HCT116 (cell line): ENCODE results near the gene SORCS2.

Source experiments
- CTCF ChIP-seq, 3 experiments: fragments of 200-600 bp in 1 of 3; sonication (generic) in 1 of 3; IDR thresholded peaks in 2 of 3; conservative IDR thresholded peaks in 1 of 3; 2 replicates each; pipeline ENCODE4 v1.5.1; 2012 to 2017; ENCODE audit warnings: low read depth in 2 of 3, low read length in 2 of 3, antibody characterized with exemption in 1 of 3, borderline replicate concordance in 1 of 3, control low read depth in 1 of 3, mild to moderate bottlenecking in 1 of 3, mixed read lengths in 1 of 3, mixed run types in 1 of 3, moderate library complexity in 1 of 3; ENCODE audit not compliant: insufficient read depth in 1 of 3
- EGR1 ChIP-seq: IDR thresholded peaks from 2 replicates; pipeline ENCODE4 v1.6.1; 2012; ENCODE audit warnings: low read depth
- JUND ChIP-seq: IDR thresholded peaks from 2 replicates; pipeline ENCODE4 v1.6.1; 2012
- MAX ChIP-seq: IDR thresholded peaks from 2 replicates; pipeline ENCODE4 v1.6.1; 2012
- POLR2A ChIP-seq: IDR thresholded peaks from 2 replicates; pipeline ENCODE4 v1.7.0; 2011; ENCODE audit warnings: borderline replicate concordance; ENCODE audit not compliant: insufficient read depth, insufficient read length; ENCODE audit errors: extremely low read depth
- RAD21 ChIP-seq: IDR thresholded peaks from 2 replicates; pipeline ENCODE4 v1.6.1; 2012; ENCODE audit warnings: low read depth, mild to moderate bottlenecking
- REST ChIP-seq: IDR thresholded peaks from 2 replicates; pipeline ENCODE4 v1.6.1; 2012; ENCODE audit warnings: low read depth
- SIN3A ChIP-seq: IDR thresholded peaks from 2 replicates; pipeline ENCODE4 v1.6.1; 2012; ENCODE audit warnings: low read depth
- TCF7L2 ChIP-seq: IDR thresholded peaks from 2 replicates; pipeline ENCODE4 v1.7.0; 2011; ENCODE audit warnings: borderline replicate concordance, inconsistent platforms; ENCODE audit not compliant: insufficient read depth, insufficient read length; ENCODE audit errors: extremely low read depth
- YY1 ChIP-seq: IDR thresholded peaks from 2 replicates; pipeline ENCODE4 v1.6.1; 2011; ENCODE audit warnings: low read length, low read depth, moderate library complexity, mild to moderate bottlenecking; ENCODE audit not compliant: insufficient replicate concordance; ENCODE audit errors: extremely low read depth

GRCh38 chr4:7523526-7523925 is 331.2 kb downstream of the SORCS2 start:
- TF ChIP-seq EGR1: no peak
- no peak for TF ChIP-seq REST
- no peak for TF ChIP-seq CTCF (IDR thresholded peaks at IDR 0.05 in 2 of 3, conservative IDR thresholded peaks at IDR 0.05 in 1 of 3; ENCODE audit: borderline replicate concordance in 1 of 3, insufficient read depth in 1 of 3, low read depth in 2 of 3, low read length in 2 of 3)
- no peak for TF ChIP-seq POLR2A
- TF ChIP-seq JUND: no peak
- TF ChIP-seq TCF7L2: no peak
- no peak for TF ChIP-seq YY1
- no peak for TF ChIP-seq SIN3A
- TF ChIP-seq RAD21: no peak
- TF ChIP-seq MAX: no peak
